HepG2 (cell line): ENCODE results near the gene HDGF. TPM values are rescaled to one million over a fixed set of nuclear protein-coding genes. Genes with fewer than 3 reads are reported as not detected.

Experiments used
- ARHGAP35 ChIP-seq: sonication (generic); formaldehyde crosslinking; IDR thresholded peaks from 2 replicates; pipeline ENCODE4 v1.9.0; 2022; ENCODE audit warnings: mild to moderate bottlenecking, inconsistent platforms, moderate library complexity, missing genetic modification reagents, borderline replicate concordance
- ARNT ChIP-seq: fragments of 450-650 bp; IDR thresholded peaks from 2 replicates; pipeline ENCODE4 v1.6.1; 2017
- BCLAF1 ChIP-seq: fragments of 450-650 bp; IDR thresholded peaks from 2 replicates; pipeline ENCODE4 v1.6.1; 2017; ENCODE audit warnings: mild to moderate bottlenecking
- BRD4 ChIP-seq: sonication (generic); formaldehyde crosslinking; IDR thresholded peaks from 2 replicates; pipeline ENCODE4 v1.4.0; 2020; ENCODE audit warnings: missing genetic modification reagents
- CHD4 ChIP-seq: fragments of 200-600 bp; sonication (generic); IDR thresholded peaks from 2 replicates; pipeline ENCODE4 v1.7.0; 2017; ENCODE audit warnings: mild to moderate bottlenecking, low read length, borderline replicate concordance
- GMEB2 ChIP-seq: IDR thresholded peaks from 2 replicates; pipeline ENCODE4 v1.6.1; 2016; ENCODE audit warnings: missing biosample characterization, missing genetic modification reagents, low read depth
- MAFF ChIP-seq: IDR thresholded peaks from 2 replicates; pipeline ENCODE4 v1.6.1; 2011; ENCODE audit warnings: low read depth, low read length, improper control_type of control experiment
- MYNN ChIP-seq: sonication (generic); formaldehyde crosslinking; IDR thresholded peaks from 2 replicates; pipeline ENCODE4 v1.4.0; 2020; ENCODE audit warnings: mild to moderate bottlenecking, low read depth, missing genetic modification reagents
- NR2F2 ChIP-seq: IDR thresholded peaks from 2 replicates; pipeline ENCODE4 v1.6.1; 2012; ENCODE audit warnings: low read depth, inconsistent platforms, borderline replicate concordance
- SAP130 ChIP-seq: IDR thresholded peaks from 2 replicates; pipeline ENCODE4 v1.6.1; 2016; ENCODE audit warnings: low read depth
- SUZ12 ChIP-seq: fragments of 150-350 bp; IDR thresholded peaks from 2 replicates; pipeline ENCODE4 v1.6.1; 2014; ENCODE audit warnings: low read depth, low read length
- TARDBP ChIP-seq: sonication (generic); formaldehyde crosslinking; IDR thresholded peaks from 2 replicates; pipeline ENCODE4 v1.8.0; 2022; ENCODE audit warnings: mild to moderate bottlenecking, missing genetic modification reagents
- TCF12 ChIP-seq, 2 experiments: fragments of 450-650 bp in 1 of 2; sonication (generic) in 1 of 2; formaldehyde crosslinking in 1 of 2; IDR thresholded peaks; 2 replicates each; pipeline versions ENCODE4 v1.6.1 to v1.8.0; 2017 to 2022; ENCODE audit warnings: antibody characterized with exemption in 1 of 2, mild to moderate bottlenecking in 1 of 2, missing genetic modification reagents in 1 of 2, moderate library complexity in 1 of 2
- ZFP62 ChIP-seq: sonication (generic); formaldehyde crosslinking; IDR thresholded peaks from 2 replicates; pipeline ENCODE4 v1.4.0; 2020; ENCODE audit warnings: missing genetic modification reagents
- ZNF562 ChIP-seq: sonication (generic); formaldehyde crosslinking; IDR thresholded peaks from 2 replicates; pipeline ENCODE4 v1.8.0; 2022; ENCODE audit warnings: missing genetic modification reagents, borderline replicate concordance
- ZNF614 ChIP-seq: IDR thresholded peaks from 2 replicates; pipeline ENCODE4 v1.6.1; 2018; ENCODE audit warnings: missing biosample characterization, missing genetic modification reagents, inconsistent platforms, borderline replicate concordance
- ZNF749 ChIP-seq: sonication (generic); formaldehyde crosslinking; IDR thresholded peaks from 2 replicates; pipeline ENCODE4 v1.8.0; 2022; ENCODE audit warnings: mild to moderate bottlenecking, missing genetic modification reagents, moderate library complexity, borderline replicate concordance
- polyA plus RNA-seq, 8 experiments: library from polyadenylated mRNA; depleted of rRNA in 3 of 8; stranded (reverse) in 7 of 8; unstranded in 1 of 8; fragments of >200 nt; fragmentation: Illumina TruSeq in 4 of 8; extraction: Trizol in 4 of 8; gene quantifications; 2 replicates each; pipeline versions ENCODE4 v1.2.1 to v1.2.3, GENCODE V29; 2011 to 2016; ENCODE audit warnings: low read depth in 4 of 8, missing spikeins in 1 of 8, mixed read lengths in 1 of 8; ENCODE audit not compliant: insufficient read depth in 1 of 8
- total RNA-seq, 5 experiments: library from RNA; depleted of rRNA; stranded (reverse); fragments of >200 nt; fragmentation: Illumina TruSeq; extraction: Trizol; gene quantifications; 2 replicates each; pipeline ENCODE4 v1.2.3, GENCODE V29; 2016; ENCODE audit warnings: low read depth in 1 of 5
- TF ChIP-seq, protein P1 (sequence below), 2 experiments: sonication (generic) in 1 of 2; formaldehyde crosslinking in 1 of 2; IDR thresholded peaks; 2 replicates each; pipeline versions ENCODE4 v1.4.0 to v1.6.1; 2016 to 2020; ENCODE audit warnings: borderline replicate concordance in 1 of 2, low read depth in 1 of 2, mild to moderate bottlenecking in 1 of 2, missing genetic modification reagents in 1 of 2
- TF ChIP-seq, protein P2 (sequence below): sonication (generic); formaldehyde crosslinking; IDR thresholded peaks from 2 replicates; pipeline ENCODE4 v1.4.0; 2020; ENCODE audit warnings: missing genetic modification reagents

Gene HDGF
- total and polyA plus RNA-seq, 2 of the 13 experiments (the other 11 are each of a cell fraction or from before 2014, with no cell fraction given): 156 to 196 TPM

DNA sequence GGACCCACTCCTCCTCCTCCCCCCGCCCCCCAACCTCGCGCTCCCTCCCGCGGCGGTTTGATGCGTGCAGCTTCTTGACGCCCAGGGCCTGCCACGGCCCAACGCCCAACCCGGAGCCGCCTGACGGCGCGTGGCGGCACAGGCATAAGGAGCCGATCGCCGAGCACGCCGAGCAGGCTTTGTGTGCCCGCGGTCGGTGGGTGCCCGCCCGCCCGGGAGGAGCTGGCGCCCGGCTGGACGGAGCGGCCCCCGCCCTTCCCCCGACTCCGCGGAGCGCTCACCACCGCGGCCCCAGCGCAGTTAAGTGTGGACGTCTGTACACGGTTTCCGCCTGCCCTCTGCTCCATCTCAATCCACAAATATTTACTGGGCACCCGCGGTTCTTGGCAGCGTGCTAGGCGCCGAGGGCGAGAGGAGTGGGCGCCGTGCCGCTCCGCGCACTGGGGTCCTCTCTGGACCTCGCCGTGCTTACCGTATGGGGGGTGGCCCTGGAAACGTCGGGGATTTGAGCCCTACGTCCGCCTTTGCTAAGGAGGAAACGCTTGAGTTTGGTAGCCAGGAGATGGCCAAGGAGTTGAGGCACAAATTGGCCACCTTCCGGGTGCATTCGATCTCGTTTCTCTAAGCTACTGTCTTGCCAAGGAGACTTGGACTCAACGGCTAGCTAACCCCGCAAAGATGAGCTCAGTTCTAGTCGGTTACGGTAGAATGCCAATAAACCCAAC, 444 bp upstream of the HDGF start (continued):
- TF ChIP-seq BCLAF1 (no peak), CHD4 (no peak), MAFF (no peak; the same call in 1 of the 2 replicates), ZNF749 (0 out of 2 replicates have a peak, but pooled peaks have one; percentile 64), NR2F2 (no peak), ZNF562 (CRISPR knock-in tag) (peak; percentile 35; the same call in 1 of the 2 replicates), ARHGAP35 (CRISPR knock-in tag) (0 out of 2 replicates have a peak, but pooled peaks have one; percentile 86), TCF12 (IDR thresholded peaks at IDR 0.05) (no peak), TCF12 (CRISPR knock-in tag; IDR thresholded peaks at IDR 0.05) (no peak), ZNF614 (CRISPR knock-in tag) (no peak; the same call in 1 of the 2 replicates), SUZ12 (no peak), GMEB2 (CRISPR knock-in tag) (peak; percentile 65), TARDBP (peak; percentile 73; the same call in 1 of the 2 replicates), SAP130 (CRISPR knock-in tag) (peak; percentile 74), ZFP62 (CRISPR knock-in tag) (no peak), ARNT (no peak), MYNN (no peak), BRD4 (CRISPR knock-in tag) (peak; percentile 60; the same call in 1 of the 2 replicates)
- TF ChIP-seq, protein P1, sequence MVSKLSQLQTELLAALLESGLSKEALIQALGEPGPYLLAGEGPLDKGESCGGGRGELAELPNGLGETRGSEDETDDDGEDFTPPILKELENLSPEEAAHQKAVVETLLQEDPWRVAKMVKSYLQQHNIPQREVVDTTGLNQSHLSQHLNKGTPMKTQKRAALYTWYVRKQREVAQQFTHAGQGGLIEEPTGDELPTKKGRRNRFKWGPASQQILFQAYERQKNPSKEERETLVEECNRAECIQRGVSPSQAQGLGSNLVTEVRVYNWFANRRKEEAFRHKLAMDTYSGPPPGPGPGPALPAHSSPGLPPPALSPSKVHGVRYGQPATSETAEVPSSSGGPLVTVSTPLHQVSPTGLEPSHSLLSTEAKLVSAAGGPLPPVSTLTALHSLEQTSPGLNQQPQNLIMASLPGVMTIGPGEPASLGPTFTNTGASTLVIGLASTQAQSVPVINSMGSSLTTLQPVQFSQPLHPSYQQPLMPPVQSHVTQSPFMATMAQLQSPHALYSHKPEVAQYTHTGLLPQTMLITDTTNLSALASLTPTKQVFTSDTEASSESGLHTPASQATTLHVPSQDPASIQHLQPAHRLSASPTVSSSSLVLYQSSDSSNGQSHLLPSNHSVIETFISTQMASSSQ (IDR thresholded peaks at IDR 0.05; ENCODE audit: low read depth): no peak
- TF ChIP-seq, protein P1 (CRISPR knock-in tag; IDR thresholded peaks at IDR 0.05; ENCODE audit: borderline replicate concordance): peak; percentile 55; the same call in 1 of the 2 replicates
- TF ChIP-seq, protein P2, sequence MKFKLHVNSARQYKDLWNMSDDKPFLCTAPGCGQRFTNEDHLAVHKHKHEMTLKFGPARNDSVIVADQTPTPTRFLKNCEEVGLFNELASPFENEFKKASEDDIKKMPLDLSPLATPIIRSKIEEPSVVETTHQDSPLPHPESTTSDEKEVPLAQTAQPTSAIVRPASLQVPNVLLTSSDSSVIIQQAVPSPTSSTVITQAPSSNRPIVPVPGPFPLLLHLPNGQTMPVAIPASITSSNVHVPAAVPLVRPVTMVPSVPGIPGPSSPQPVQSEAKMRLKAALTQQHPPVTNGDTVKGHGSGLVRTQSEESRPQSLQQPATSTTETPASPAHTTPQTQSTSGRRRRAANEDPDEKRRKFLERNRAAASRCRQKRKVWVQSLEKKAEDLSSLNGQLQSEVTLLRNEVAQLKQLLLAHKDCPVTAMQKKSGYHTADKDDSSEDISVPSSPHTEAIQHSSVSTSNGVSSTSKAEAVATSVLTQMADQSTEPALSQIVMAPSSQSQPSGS: peak; percentile 53; the same call in 1 of the 2 replicates
